Aorta (tissue), 5 donors: Measurements from ENCODE around the gene FAM83G. TPM values are rescaled to one million over a fixed set of nuclear protein-coding genes. Genes with fewer than 3 reads are reported as not detected.
"Not testable (repeated sequence)": the region's sequence is repeated elsewhere in the genome, so short reads cannot be mapped to it uniquely, and the experiment has no call there.

Experiments
- ATAC-seq: fragments of 200-7000 bp; cut with Tn5 transposase; one replicate; pipeline ENCODE4 v1.9.1; 2022; ENCODE audit warnings: moderate library complexity; ENCODE audit not compliant: low FRiP score
- DNase-seq, 2 donors: peaks; one replicate each; pipeline ENCODE4 v3.0.0-alpha.2; 2020
- H3K27ac ChIP-seq, 2 donors: one replicate each; pipeline ENCODE4 v1.5.1; 2013; ENCODE audit warnings: low read length in 2 of 2, mild to moderate bottlenecking in 2 of 2, moderate library complexity in 2 of 2, control low read depth in 1 of 2, inconsistent platforms in 1 of 2, low read depth in 1 of 2
- H3K27me3 ChIP-seq, 2 donors: one replicate each; pipeline ENCODE4 v1.6.1; 2013; ENCODE audit warnings: control low read depth in 1 of 2, low read length in 1 of 2, mild to moderate bottlenecking in 1 of 2, moderate library complexity in 1 of 2; ENCODE audit not compliant: insufficient read depth in 2 of 2, control insufficient read depth in 1 of 2
- H3K36me3 ChIP-seq, 2 donors: one replicate each; pipeline ENCODE4 v1.6.1; 2013; ENCODE audit warnings: control low read depth in 1 of 2, low read length in 1 of 2, mild to moderate bottlenecking in 1 of 2; ENCODE audit not compliant: insufficient read depth in 2 of 2, control insufficient read depth in 1 of 2
- H3K4me1 ChIP-seq, 2 donors: one replicate each; pipeline ENCODE4 v1.6.1; 2013; ENCODE audit warnings: low read length in 2 of 2, control low read depth in 1 of 2, mild to moderate bottlenecking in 1 of 2, moderate library complexity in 1 of 2; ENCODE audit not compliant: insufficient read depth in 2 of 2, control insufficient read depth in 1 of 2
- H3K4me3 ChIP-seq, 2 donors: one replicate each; pipeline ENCODE4 v1.5.1; 2013; ENCODE audit warnings: low read length in 2 of 2, control low read depth in 1 of 2, mild to moderate bottlenecking in 1 of 2
- H3K9me3 ChIP-seq: one replicate; pipeline ENCODE4 v1.6.1; 2013; ENCODE audit warnings: mild to moderate bottlenecking, low read length; ENCODE audit not compliant: control insufficient read depth
- WGBS, 2 donors: extraction: QIAGEN DNeasy Blood & Tissue Kit; methylation state at CpG; one replicate each; pipeline ENCODE4 v1.1.7; 2013; 5-methylcytosine and 5-hydroxymethylcytosine counted together
- intact Hi-C, 2 donors: fragments of 100-400 bp; cut with DNase I; formaldehyde crosslinking; loops; one replicate each; pipeline versions ENCODE4 v1.14.2 to v1.15.0; 2022
- polyA plus RNA-seq, 2 donors: library from polyadenylated mRNA; stranded (reverse); fragments of 200-250 nt; gene quantifications; one replicate each; pipeline ENCODE4 v1.2.3, GENCODE V29; 2013
- total RNA-seq, 2 donors: library from RNA; stranded (reverse); fragmentation: NEBNext Ultra II Directional; extraction: Animal tissue kit (Norgen Biotek cat#: 25700); gene quantifications; one replicate each; pipeline ENCODE4 v1.2.1, GENCODE V29; 2021
- donor health status: healthy with polysubstance abuse.
- donor health status: Bipolar disorder and iron deficiency.
- donor health status: DM: no; HTN: no; CAD: no.
- donor health status: DM: no; HTN: no; CAD: no.
- donor health status: DM: yes; HTN: yes; CAD: no.

Gene FAM83G
- total and polyA plus RNA-seq, 4 donors = 2.5 to 12.9 (median 5.2) TPM

DNA sequence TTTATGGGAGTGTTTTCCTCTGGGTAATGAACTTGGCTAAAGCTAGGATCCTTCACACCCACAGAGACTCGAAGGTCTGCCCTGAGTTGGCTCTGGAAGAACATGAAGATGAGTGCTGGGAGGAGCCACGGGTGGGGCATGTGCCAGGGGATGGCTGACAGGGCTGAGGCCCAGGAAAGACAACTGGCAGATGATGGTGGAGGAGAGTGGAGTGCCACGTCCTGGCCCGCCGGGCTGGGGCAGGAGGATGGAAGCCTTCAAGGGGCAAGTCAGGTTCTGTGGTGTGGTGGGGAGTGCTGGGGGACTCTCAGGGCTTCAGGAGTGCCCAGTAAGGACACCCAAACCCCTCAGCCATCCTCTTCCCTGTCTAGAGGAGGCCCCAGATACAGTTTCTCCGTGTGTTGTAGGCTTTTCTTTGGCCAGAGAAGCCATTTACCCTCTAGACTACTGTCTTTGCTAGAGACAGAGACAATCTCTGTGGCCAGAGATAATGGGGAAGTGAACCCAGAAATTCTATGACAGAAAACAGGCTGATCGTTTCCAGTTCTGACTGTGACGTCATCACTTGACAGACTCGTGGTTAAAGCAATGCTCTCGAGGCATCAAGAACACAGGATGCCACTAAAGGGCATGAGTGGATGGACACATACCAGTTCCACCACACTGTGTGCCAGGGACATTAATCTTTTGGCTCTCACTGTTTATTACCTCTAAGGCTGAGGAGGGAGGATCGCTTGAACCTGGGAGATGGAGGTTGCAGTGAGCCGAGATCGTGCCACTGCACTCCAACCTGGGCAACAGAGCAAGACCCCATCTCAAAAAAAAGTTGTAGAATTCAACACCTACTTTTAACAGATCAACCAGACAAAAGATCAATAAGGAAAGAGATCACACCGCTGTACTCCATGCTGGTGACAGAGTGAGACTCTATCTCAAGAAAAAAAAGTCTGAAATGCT, 71.2 kb downstream of the FAM83G start:
- no peak for ATAC-seq
- WGBS, 2 donors = 83% methylated on average over 14 of the region's 14 CpGs
- intact Hi-C loops = no loop called here

GRCh38 chr17:18932360-18933055, 72.1 kb downstream of the FAM83G start:
- 63 to 65% methylated on average over 5 of the region's 5 CpGs for WGBS, 2 donors
- Histone ChIP-seq H3K36me3 (peaks cover 3 to 4% of the 10 kb centered on the region in 2 donors), H3K27me3 (no peaks in the 10 kb centered on the region), H3K4me3 (no peak overlapping the region), H3K4me1 (no peaks in the 10 kb centered on the region), H3K27ac (no peak overlapping the region), H3K9me3 (no peaks in the 10 kb centered on the region)
- ATAC-seq (no peak), DNase-seq (no peak)
- intact Hi-C loops = no loop called here

More for the DNA sequence above, 71.2 kb downstream of the FAM83G start:
- Histone ChIP-seq H3K9me3 (no peaks in the 10 kb centered on the region), H3K27ac (no peak overlapping the region), H3K4me3 (no peak overlapping the region), H3K4me1 (no peaks in the 10 kb centered on the region), H3K27me3 (no peaks in the 10 kb centered on the region), H3K36me3 (peaks cover 3 to 4% of the 10 kb centered on the region in 2 donors)
- DNase-seq = no peak

DNA sequence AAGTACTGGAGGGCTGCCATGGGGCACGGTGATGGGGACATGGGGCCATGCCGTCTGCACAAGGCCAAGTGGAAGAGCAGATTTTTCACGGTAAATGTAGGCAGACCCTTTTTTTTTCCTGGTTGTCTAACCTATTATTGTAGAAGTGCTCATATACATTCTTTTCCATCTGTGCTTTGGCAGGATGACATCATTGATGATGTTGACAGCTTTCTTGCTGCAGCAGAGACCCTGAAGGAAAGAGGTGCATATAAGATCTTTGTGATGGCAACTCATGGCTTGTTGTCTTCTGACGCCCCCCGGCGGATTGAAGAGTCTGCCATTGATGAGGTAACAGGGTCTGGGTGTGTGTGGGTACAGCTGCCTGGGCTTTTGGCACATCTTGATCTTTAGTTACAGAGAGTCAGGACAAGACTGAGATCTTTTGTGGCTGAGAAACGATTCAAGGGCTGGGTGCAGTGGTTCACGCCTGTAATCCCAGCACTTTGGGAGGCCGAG, 75.9 kb downstream of the FAM83G start:
- ATAC-seq (no peak), DNase-seq (no peak)
- Histone ChIP-seq H3K4me3 (no peak overlapping the region), H3K27ac (no peak overlapping the region), H3K27me3 (no peaks in the 10 kb centered on the region), H3K4me1 (no peaks in the 10 kb centered on the region), H3K9me3 (no peaks in the 10 kb centered on the region), H3K36me3 (peaks cover 3 to 4% of the 10 kb centered on the region in 2 donors)
- intact Hi-C loops = no loop called here
- WGBS, 2 donors = 77 to 83% methylated on average over 9 of the region's 9 CpGs

DNA sequence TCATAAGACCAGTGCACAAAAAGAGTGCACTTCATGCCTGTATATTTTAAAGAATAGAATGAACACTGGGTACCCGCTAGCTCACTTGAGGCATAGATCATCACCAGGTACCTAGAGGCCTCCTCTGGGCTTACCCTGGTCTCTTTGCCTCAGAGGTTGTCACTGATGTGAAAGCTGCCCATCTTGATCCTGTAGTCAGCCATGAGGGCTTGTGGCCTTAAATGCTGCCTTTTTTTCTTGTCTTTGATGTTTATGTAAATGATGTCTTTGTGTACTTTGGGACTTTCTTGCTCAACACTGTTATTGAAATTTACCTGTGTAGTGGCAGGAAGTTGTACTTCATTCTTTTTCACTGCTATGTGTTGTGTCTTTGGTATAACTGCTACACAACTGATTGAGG, 79.4 kb downstream of the FAM83G start:
- intact Hi-C loops = no loop called here
- Histone ChIP-seq H3K36me3 (no peaks in the 10 kb centered on the region), H3K27ac (no peak overlapping the region), H3K4me3 (no peak overlapping the region), H3K9me3 (no peaks in the 10 kb centered on the region), H3K4me1 (no peaks in the 10 kb centered on the region), H3K27me3 (no peaks in the 10 kb centered on the region)
- no peak for ATAC-seq
- WGBS, 2 donors = 100% methylated on average over 1 of the region's 1 CpG
- no peak for DNase-seq

DNA sequence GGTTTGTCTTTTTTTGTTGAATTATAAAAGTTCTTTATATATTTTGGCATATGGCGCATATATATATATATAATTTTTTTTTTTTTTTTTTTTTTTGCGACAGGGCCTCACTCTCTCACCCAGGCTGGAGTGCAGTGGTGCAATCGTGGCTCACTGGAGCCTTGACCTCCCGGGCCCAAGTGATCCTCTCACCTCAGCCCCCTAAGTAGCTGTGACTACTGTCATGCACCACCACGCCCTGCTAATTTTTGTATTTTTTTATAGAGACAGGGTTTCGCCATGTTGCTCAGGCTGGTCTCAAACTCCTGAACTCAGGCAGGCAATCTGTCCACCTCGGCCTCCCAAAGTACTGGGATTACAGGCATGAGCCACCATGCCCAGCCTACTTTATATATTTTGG, 82.0 kb downstream of the FAM83G start:
- H3K36me3 ChIP-seq, ATAC-seq, H3K4me3 ChIP-seq, H3K27ac ChIP-seq, H3K4me1 ChIP-seq, intact Hi-C loops, H3K27me3 ChIP-seq, DNase-seq, H3K9me3 ChIP-seq: not testable (repeated sequence)
- 97 to 99% methylated on average over 7 of the region's 7 CpGs for WGBS, 2 donors

- Histone ChIP-seq H3K27ac (no peak overlapping the region), H3K9me3 (no peaks in the 10 kb centered on the region), H3K27me3 (no peaks in the 10 kb centered on the region), H3K36me3 (no peaks in the 10 kb centered on the region), H3K4me1 (no peaks in the 10 kb centered on the region), H3K4me3 (no peak overlapping the region)
- DNase-seq (no peak), ATAC-seq (no peak)
- WGBS, 2 donors = 35 to 38% methylated on average over 4 of the region's 4 CpGs
- intact Hi-C loops = no loop called here
Observed at GRCh38 chr17:18921912-18922451, 82.6 kb downstream of the FAM83G start.

- no peaks in the 10 kb centered on the region for H3K4me1 ChIP-seq
- no peak for DNase-seq
- no peak for ATAC-seq
- no peaks in the 10 kb centered on the region for H3K9me3 ChIP-seq
- H3K4me3 ChIP-seq = no peak overlapping the region
- WGBS, 2 donors = 13 to 18% methylated on average over 2 of the region's 2 CpGs
- H3K27ac ChIP-seq = no peak overlapping the region
- H3K27me3 ChIP-seq = no peaks in the 10 kb centered on the region
- intact Hi-C loops = no loop called here
- H3K36me3 ChIP-seq = no peaks in the 10 kb centered on the region
Observed at GRCh38 chr17:18921485-18921884, 83.1 kb downstream of the FAM83G start.

DNA sequence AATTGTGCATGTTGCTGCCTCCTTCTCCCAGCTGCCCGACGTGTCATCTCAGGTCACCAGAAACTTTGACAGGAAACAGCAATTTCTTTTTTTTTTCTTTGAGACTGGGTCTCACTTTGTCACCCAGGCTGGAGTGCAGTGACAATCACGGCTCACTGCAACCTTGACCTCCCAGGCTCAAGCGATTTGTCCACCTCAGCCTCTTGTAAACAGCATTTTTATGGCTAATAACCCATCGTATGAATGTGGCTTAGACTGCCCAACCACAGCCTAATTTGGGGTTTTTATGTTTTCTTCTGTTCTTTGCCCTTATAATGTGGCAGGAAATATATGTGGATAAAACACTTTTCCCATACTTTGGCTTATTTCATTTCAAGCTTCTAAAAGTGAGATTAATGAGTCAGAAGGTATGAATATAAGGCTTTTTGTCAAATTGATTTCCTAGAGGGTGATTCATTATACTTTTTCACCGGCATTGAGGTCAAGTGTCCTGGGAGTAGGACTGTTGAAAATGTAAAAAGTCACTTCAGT, 83.6 kb downstream of the FAM83G start:
- no peak overlapping the region for H3K27ac ChIP-seq
- DNase-seq (no peak), ATAC-seq (no peak)
- no peaks in the 10 kb centered on the region for H3K4me1 ChIP-seq
- H3K9me3 ChIP-seq = no peaks in the 10 kb centered on the region
- WGBS, 2 donors = 18% methylated on average over 6 of the region's 6 CpGs
- H3K27me3 ChIP-seq = no peaks in the 10 kb centered on the region
- intact Hi-C loops = no loop called here
- H3K4me3 ChIP-seq = no peak overlapping the region
- H3K36me3 ChIP-seq = no peaks in the 10 kb centered on the region
